AG09309 (cell line): ENCODE results near the gene LRRC36.

Experiments
- DNase-seq: peaks from one replicate; pipeline ENCODE4 v3.0.0-alpha.2; 2010; ENCODE audit warnings: low read depth
- H3K4me3 ChIP-seq: 2 replicates; pipeline ENCODE4 v1.5.1; 2011; ENCODE audit warnings: mild to moderate bottlenecking, low read depth, low read length, moderate library complexity; ENCODE audit not compliant: control insufficient read depth
- CTCF ChIP-seq: IDR thresholded peaks from 2 replicates; pipeline ENCODE4 v1.5.1; 2011; ENCODE audit warnings: mild to moderate bottlenecking, low read depth, low read length, inconsistent platforms; ENCODE audit not compliant: insufficient read depth, control insufficient read depth; ENCODE audit errors: missing control alignments

LRRC36 gene

GRCh38 chr16:67280090-67281015, 46.3 kb upstream of the LRRC36 start:
- no peak overlapping the region for H3K4me3 ChIP-seq
- no peak for DNase-seq
- no peak for TF ChIP-seq CTCF

- no peak for DNase-seq
- TF ChIP-seq CTCF, result no peak
- no peak overlapping the region for H3K4me3 ChIP-seq
Measured at GRCh38 chr16:67281536-67282446, 44.8 kb upstream of the LRRC36 start.

- no peak for TF ChIP-seq CTCF
- H3K4me3 ChIP-seq, result no peak overlapping the region
- no peak for DNase-seq
Measured at GRCh38 chr16:67282447-67282805, 44.2 kb upstream of the LRRC36 start.

GRCh38 chr16:67283039-67283825, 43.4 kb upstream of the LRRC36 start:
- no peak for DNase-seq
- no peak overlapping the region for H3K4me3 ChIP-seq
- no peak for TF ChIP-seq CTCF

- TF ChIP-seq CTCF, result no peak
- no peak for DNase-seq
Measured at GRCh38 chr16:67283826-67284555, 42.6 kb upstream of the LRRC36 start.

More at GRCh38 chr16:67283826-67284555, 42.6 kb upstream of the LRRC36 start:
- no peak overlapping the region for H3K4me3 ChIP-seq
